Measurements from ENCODE around the gene NCAM2. TPM values are rescaled to one million over a fixed set of nuclear protein-coding genes. Genes with fewer than 3 reads are reported as not detected.
A peak's percentile ranks its signal among the peaks of the same experiment; 100 is the strongest.

NCAM2 gene
- total and polyA plus RNA-seq, 2 of the 4 experiments (the other 2 are of a cell fraction), result 2.7 to 5.0 TPM

DNA sequence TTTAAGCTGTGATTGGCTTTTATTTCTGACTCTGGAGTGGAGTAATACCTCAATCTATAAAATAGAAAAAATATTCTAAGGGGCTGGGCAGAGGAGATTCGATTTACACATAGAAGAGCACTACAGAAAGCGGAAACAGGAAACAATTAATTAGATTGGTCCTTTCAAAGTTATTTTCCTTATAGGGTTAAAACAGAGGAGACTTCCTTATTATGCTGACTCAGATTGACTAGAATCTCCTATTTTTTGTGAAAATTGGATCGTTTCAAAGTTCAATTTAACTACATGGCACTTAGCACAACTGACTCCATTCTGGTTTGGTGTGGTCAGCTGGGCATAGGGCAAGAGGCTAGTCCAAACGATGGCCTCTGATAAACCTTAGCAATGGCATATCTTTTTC, 48.3 kb upstream of the NCAM2 start:
- dilution Hi-C loops (cut with HindIII; ENCODE audit: low sequenced_read_pairs, unreplicated experiment) (no loop called here), intact Hi-C loops (cut with micrococcal nuclease) (no loop called here), in situ Hi-C loops (cut with MboI; ENCODE audit: low sequenced_read_pairs) (no loop called here)
- Histone ChIP-seq H3K79me1 (ENCODE audit: low read depth in 1 of 2, low read length in 2 of 2) (no peaks in the 10 kb centered on the region), H2AFZ (replicated peaks; ENCODE audit: low read length, poor library complexity) (no peak overlapping the region), H3K4me3 (ENCODE audit: insufficient read depth, low read depth, low read length) (no peak overlapping the region), H3K9me1 (ENCODE audit: insufficient read depth, low read length) (no peaks in the 10 kb centered on the region), H3K4me1 (ENCODE audit: control insufficient read depth, insufficient read depth, low read length) (no peaks in the 10 kb centered on the region), H2BK20ac (ENCODE audit: low read depth, low read length) (no peak overlapping the region), H3K4me2 (ENCODE audit: low read depth, low read length) (no peak overlapping the region), H2BK5ac (ENCODE audit: low read depth, low read length, poor library complexity, severe bottlenecking) (no peak overlapping the region), H2AK5ac (ENCODE audit: low read depth, low read length) (no peak overlapping the region), H3K9me3 (ENCODE audit: control insufficient read depth, insufficient read depth, low read length) (peaks cover 2% of the 10 kb centered on the region), H3K36me3 (ENCODE audit: control insufficient read depth, insufficient read depth, low read length) (no peaks in the 10 kb centered on the region), H2BK120ac (ENCODE audit: low read depth, low read length) (no peak overlapping the region), H4K8ac (ENCODE audit: low read depth in 2 of 2, low read length in 2 of 2) (no peak overlapping the region), H4K5ac (ENCODE audit: low read depth, low read length) (no peak overlapping the region), H3K23ac (ENCODE audit: low read depth, low read length) (no peak overlapping the region), H3K9ac (ENCODE audit: low read depth, low read length) (no peak overlapping the region), H2AK9ac (replicated peaks; ENCODE audit: low read depth, low read length, poor library complexity) (no peak overlapping the region), H3K56ac (ENCODE audit: extremely low read depth, insufficient read depth, low read length) (no peak overlapping the region), H4K20me1 (ENCODE audit: insufficient read depth, low read length) (no peaks in the 10 kb centered on the region), H3K18ac (ENCODE audit: low read depth, low read length) (no peak overlapping the region), H3K27me3 (ENCODE audit: control insufficient read depth, insufficient read depth, low read length) (no peaks in the 10 kb centered on the region), H3K14ac (replicated peaks; ENCODE audit: low read depth, low read length) (no peak overlapping the region), H2BK15ac (ENCODE audit: low read depth, low read length) (no peak overlapping the region), H3K4ac (ENCODE audit: low read depth, low read length) (no peak overlapping the region), H4K91ac (ENCODE audit: insufficient read depth, low read depth, low read length) (no peak overlapping the region), H3K27ac (ENCODE audit: insufficient read depth, low read length) (no peak overlapping the region)
- ChIA-PET POLR2A (ENCODE audit: unreplicated experiment) (no interaction called here), CTCF (no interaction called here)
- no TSS peak for BruUV-seq (replicated peaks)
- no CpG with 5 or more reads among the region's 4 CpGs for WGBS, 2 experiments (ENCODE audit: extremely low coverage in 2 of 2, insufficient read length in 1 of 2)
- TF ChIP-seq MAFK (IDR thresholded peaks at IDR 0.05; ENCODE audit: low read depth, low read length) (peak; percentile 52), SMC3 (IDR thresholded peaks at IDR 0.05; ENCODE audit: low read depth, low read length) (no peak)
- DNase-seq (no peak), ATAC-seq (ENCODE audit: low read depth) (no peak)
